ENCODE data around the gene RGP1. TPM values are rescaled to one million over a fixed set of nuclear protein-coding genes. Genes with fewer than 3 reads are reported as not detected.

RGP1 gene
- total RNA-seq, 2 donors from 2014 or later: 24.6 to 30.1 TPM

GRCh38 chr9:35753466-35753865, 4.4 kb downstream of the RGP1 start:
- no peak for DNase-seq
- no peaks in the 10 kb centered on the region for H3K9me3 Mint-ChIP-seq
- H3K4me3 Mint-ChIP-seq: no peak overlapping the region
- H3K4me1 Mint-ChIP-seq: peaks cover 8% of the 10 kb centered on the region
- no peak for TF ChIP-seq CTCF (conservative IDR thresholded peaks at IDR 0.05)
- H3K27me3 Mint-ChIP-seq (ENCODE audit: insufficient read depth): no peaks in the 10 kb centered on the region
- Histone ChIP-seq H3K9ac (ENCODE audit: extremely low read depth, low read length, poor library complexity, severe bottlenecking) (no peak overlapping the region), H3K27ac (ENCODE audit: low read depth, low read length) (no peak overlapping the region), H3K4me3 (ENCODE audit: low read length) (no peak overlapping the region), H3K27me3 (ENCODE audit: control insufficient read depth, insufficient read depth, low read length, poor library complexity, severe bottlenecking) (no peaks in the 10 kb centered on the region), H3K9me3 (ENCODE audit: control insufficient read depth, low read length) (no peaks in the 10 kb centered on the region), H3K4me1 (ENCODE audit: control insufficient read depth, insufficient read depth, low read length) (no peaks in the 10 kb centered on the region), H3K36me3 (ENCODE audit: control insufficient read depth, insufficient read depth, low read length) (peaks cover 50% of the 10 kb centered on the region)
- peaks cover 30% of the 10 kb centered on the region for H3K36me3 Mint-ChIP-seq (ENCODE audit: low read depth)
- WGBS, 2 experiments (ENCODE audit: insufficient coverage in 1 of 2, insufficient read length in 1 of 2): 91 to 92% methylated on average over 3 to 5 of the region's 5 CpGs
- no peak overlapping the region for H3K27ac Mint-ChIP-seq

GRCh38 chr9:35754264-35754663, 5.2 kb downstream of the RGP1 start, which contains the start of gene MSMP:
Gene MSMP (minus strand): TSS chr9:35754276. CDS start chr9:35754129, 147 bp downstream.
- Mint-ChIP-seq H3K9me3 (no peaks in the 10 kb centered on the region), H3K4me3 (no peak within 1 kb of the TSS), H3K27me3 (ENCODE audit: insufficient read depth) (no peaks in the 10 kb centered on the region), H3K4me1 (peaks cover 8% of the 10 kb centered on the region), H3K27ac (peak within 1 kb of the TSS; percentile 49), H3K36me3 (ENCODE audit: low read depth) (peaks cover 30% of the 10 kb centered on the region)
- WGBS, 2 experiments (ENCODE audit: insufficient coverage in 1 of 2, insufficient read length in 1 of 2): 72% methylated on average over 3 of the region's 3 CpGs; no CpG with 5 or more reads in 1 of the 2 experiments
- Histone ChIP-seq H3K27me3 (ENCODE audit: control insufficient read depth, insufficient read depth, low read length, poor library complexity, severe bottlenecking) (no peaks in the 10 kb centered on the region), H3K27ac (ENCODE audit: low read depth, low read length) (no peak within 1 kb of the TSS), H3K9ac (ENCODE audit: extremely low read depth, low read length, poor library complexity, severe bottlenecking) (no peak within 1 kb of the TSS), H3K9me3 (ENCODE audit: control insufficient read depth, low read length) (no peaks in the 10 kb centered on the region), H3K4me1 (ENCODE audit: control insufficient read depth, insufficient read depth, low read length) (no peaks in the 10 kb centered on the region), H3K4me3 (ENCODE audit: low read length) (no peak within 1 kb of the TSS), H3K36me3 (ENCODE audit: control insufficient read depth, insufficient read depth, low read length) (peaks cover 50% of the 10 kb centered on the region)
- no peak for TF ChIP-seq CTCF (conservative IDR thresholded peaks at IDR 0.05)
- no peak for DNase-seq

GRCh38 chr9:35755071-35755470, 6.0 kb downstream of the RGP1 start:
- Histone ChIP-seq H3K27me3 (ENCODE audit: control insufficient read depth, insufficient read depth, low read length, poor library complexity, severe bottlenecking) (no peaks in the 10 kb centered on the region), H3K9ac (ENCODE audit: extremely low read depth, low read length, poor library complexity, severe bottlenecking) (no peak overlapping the region), H3K9me3 (ENCODE audit: control insufficient read depth, low read length) (no peaks in the 10 kb centered on the region), H3K36me3 (ENCODE audit: control insufficient read depth, insufficient read depth, low read length) (peaks cover 50% of the 10 kb centered on the region), H3K4me1 (ENCODE audit: control insufficient read depth, insufficient read depth, low read length) (no peaks in the 10 kb centered on the region), H3K27ac (ENCODE audit: low read depth, low read length) (no peak overlapping the region), H3K4me3 (ENCODE audit: low read length) (no peak overlapping the region)
- H3K9me3 Mint-ChIP-seq: no peaks in the 10 kb centered on the region
- no peak overlapping the region for H3K4me3 Mint-ChIP-seq
- peaks cover 8% of the 10 kb centered on the region for H3K4me1 Mint-ChIP-seq
- peaks cover 30% of the 10 kb centered on the region for H3K36me3 Mint-ChIP-seq (ENCODE audit: low read depth)
- no peak overlapping the region for H3K27ac Mint-ChIP-seq
- 86 to 92% methylated on average over 1 to 4 of the region's 4 CpGs for WGBS, 2 experiments (ENCODE audit: insufficient coverage in 1 of 2, insufficient read length in 1 of 2)
- no peak for DNase-seq
- no peak for TF ChIP-seq CTCF (conservative IDR thresholded peaks at IDR 0.05)
- H3K27me3 Mint-ChIP-seq (ENCODE audit: insufficient read depth): no peaks in the 10 kb centered on the region

Data from endodermal cell (in vitro differentiated cells).